Tibial artery (tissue), 4 donors: Measurements from ENCODE around the gene CYP27A1.

Experiments
- DNase-seq, 2 donors: peaks; one replicate each; pipeline ENCODE4 v3.0.0-alpha.2; 2019
- H3K27ac ChIP-seq, 2 donors: fragments of 200-600 bp; sonication (generic) in 1 of 2; 1 replicate in 1 of 2; 2 replicates in 1 of 2; pipeline ENCODE4 v1.5.1; 2018 to 2019; ENCODE audit warnings: mild to moderate bottlenecking in 1 of 2
- H3K27me3 ChIP-seq, 2 donors: fragments of 200-600 bp; sonication (generic) in 1 of 2; one replicate each; pipeline versions ENCODE4 v1.5.1 to v1.6.0; 2016 to 2019
- H3K36me3 ChIP-seq, 3 donors: fragments of 200-600 bp; sonication (generic) in 2 of 3; one replicate each; pipeline ENCODE4 v1.5.1; 2016 to 2019; ENCODE audit warnings: mild to moderate bottlenecking in 2 of 3
- H3K4me1 ChIP-seq, 4 donors: fragments of 200-600 bp; sonication (generic) in 2 of 4; 1 replicate in 3 of 4; 2 replicates in 1 of 4; pipeline ENCODE4 v1.5.1; 2016 to 2019
- H3K4me3 ChIP-seq, 2 donors: fragments of 200-600 bp; sonication (generic) in 1 of 2; 1 replicate in 1 of 2; 2 replicates in 1 of 2; pipeline ENCODE4 v1.5.1; 2018 to 2019; ENCODE audit warnings: mild to moderate bottlenecking in 2 of 2
- H3K9me3 ChIP-seq, 3 donors: fragments of 200-600 bp; sonication (generic) in 1 of 3; one replicate each; pipeline ENCODE4 v1.5.1; 2016 to 2019
- CTCF ChIP-seq, 2 experiments: fragments of 200-600 bp in 1 of 2; fragments of 450-650 bp in 1 of 2; IDR thresholded peaks; one replicate each; pipeline ENCODE4 v1.5.1; 2017 to 2019; ENCODE audit warnings: antibody characterized with exemption in 2 of 2, mild to moderate bottlenecking in 1 of 2, moderate library complexity in 1 of 2
- intact Hi-C: fragments of 100-400 bp; cut with DNase I; formaldehyde crosslinking; loops from one replicate; pipeline ENCODE4 v1.15.0; 2023; ENCODE audit warnings: low total_unique reads

Gene CYP27A1

GRCh38 chr2:218806346-218806978 lies 24.5 kb downstream of the CYP27A1 start:
- Histone ChIP-seq H3K4me3 (peak overlapping the region in 1 of 2 donors; percentile 4), H3K36me3 (peaks cover 0 to 4% (median 0%) of the 10 kb centered on the region in 3 donors), H3K27ac (peak overlapping the region; percentile 72 to 79), H3K9me3 (peaks cover 0 to 4% (median 0%) of the 10 kb centered on the region in 3 donors), H3K27me3 (no peaks in the 10 kb centered on the region), H3K4me1 (peaks cover 0 to 25% (median 15%) of the 10 kb centered on the region in 4 donors)
- intact Hi-C loops: no loop called here
- peak; percentile 90 to 91 for DNase-seq
- TF ChIP-seq CTCF (IDR thresholded peaks at IDR 0.05): no peak

GRCh38 chr2:218807626-218808025 lies 25.7 kb downstream of the CYP27A1 start:
- peaks cover 0 to 4% (median 0%) of the 10 kb centered on the region in 3 donors for H3K9me3 ChIP-seq
- H3K27me3 ChIP-seq: no peaks in the 10 kb centered on the region
- H3K27ac ChIP-seq: peak overlapping the region; percentile 72 to 79
- H3K4me1 ChIP-seq: peaks cover 0 to 25% (median 15%) of the 10 kb centered on the region in 4 donors
- DNase-seq: no peak
- H3K4me3 ChIP-seq: no peak overlapping the region
- intact Hi-C loops: no loop called here
- no peak for TF ChIP-seq CTCF (IDR thresholded peaks at IDR 0.05)
- peaks cover 3 to 11% (median 7%) of the 10 kb centered on the region in 3 donors for H3K36me3 ChIP-seq

- DNase-seq: no peak
- Histone ChIP-seq H3K27ac (no peak overlapping the region), H3K36me3 (peaks cover 12 to 30% (median 25%) of the 10 kb centered on the region in 3 donors), H3K9me3 (peaks cover 0 to 4% (median 0%) of the 10 kb centered on the region in 3 donors), H3K4me1 (peaks cover 0 to 25% (median 15%) of the 10 kb centered on the region in 4 donors), H3K4me3 (no peak overlapping the region), H3K27me3 (no peaks in the 10 kb centered on the region)
- intact Hi-C loops: no loop called here
- no peak for TF ChIP-seq CTCF (IDR thresholded peaks at IDR 0.05)
These were observed 27.6 kb downstream of the CYP27A1 start for GRCh38 chr2:218809515-218809914.

GRCh38 chr2:218810256-218810655 lies 28.3 kb downstream of the CYP27A1 start:
- TF ChIP-seq CTCF (IDR thresholded peaks at IDR 0.05): no peak
- Histone ChIP-seq H3K9me3 (no peaks in the 10 kb centered on the region), H3K4me3 (no peak overlapping the region), H3K36me3 (peaks cover 18 to 38% (median 32%) of the 10 kb centered on the region in 3 donors), H3K27ac (no peak overlapping the region), H3K27me3 (no peaks in the 10 kb centered on the region), H3K4me1 (peaks cover 0 to 22% (median 13%) of the 10 kb centered on the region in 4 donors)
- intact Hi-C loops: no loop called here
- DNase-seq: no peak

- no peak for TF ChIP-seq CTCF (IDR thresholded peaks at IDR 0.05)
- intact Hi-C loops: no loop called here
These were observed 29.4 kb downstream of the CYP27A1 start for GRCh38 chr2:218811382-218811781.

More at GRCh38 chr2:218811382-218811781, 29.4 kb downstream of the CYP27A1 start:
- H3K4me1 ChIP-seq: peaks cover 0 to 12% (median 9%) of the 10 kb centered on the region in 4 donors
- H3K4me3 ChIP-seq: no peak overlapping the region
- no peaks in the 10 kb centered on the region for H3K27me3 ChIP-seq
- H3K9me3 ChIP-seq: no peaks in the 10 kb centered on the region
- DNase-seq: no peak
- no peak overlapping the region for H3K27ac ChIP-seq
- peaks cover 20 to 49% (median 43%) of the 10 kb centered on the region in 3 donors for H3K36me3 ChIP-seq
